ENCODE measurements around the gene TMEM91. TPM values are rescaled to one million over a fixed set of nuclear protein-coding genes. Genes with fewer than 3 reads are reported as not detected.

TMEM91 gene
- polyA plus RNA-seq, 1 donor from 2014 or later, result 24.4 TPM

DNA sequence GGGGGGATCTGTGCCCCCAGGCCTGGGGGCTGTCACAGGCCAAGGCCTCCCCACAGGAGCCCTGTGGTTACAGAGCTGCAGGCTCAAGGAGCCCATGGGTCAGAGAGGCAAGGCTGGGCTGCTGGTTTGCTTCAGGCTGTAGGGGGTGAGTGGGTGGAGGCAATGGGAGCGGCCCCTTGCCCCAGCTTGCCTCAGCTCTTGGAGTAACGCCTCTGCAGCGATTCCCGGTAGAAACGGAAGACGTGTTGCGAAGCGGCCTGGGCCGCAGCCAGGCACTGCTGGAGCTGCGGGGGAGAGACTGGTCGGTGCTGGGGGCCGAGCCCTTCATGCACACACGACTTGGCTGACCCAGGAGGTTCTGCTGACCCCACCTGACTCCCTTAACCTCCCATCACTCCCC, 10.1 kb downstream of the TMEM91 start:
- H3K27me3 ChIP-seq (ENCODE audit: insufficient read depth, low read depth, low read length), result no peaks in the 10 kb centered on the region
- no peaks in the 10 kb centered on the region for H3K79me2 ChIP-seq (replicated peaks; ENCODE audit: insufficient read depth, low read length)
- TF ChIP-seq SMC3 (conservative IDR thresholded peaks at IDR 0.05; ENCODE audit: poor library complexity) (no peak), RAD21 (conservative IDR thresholded peaks at IDR 0.05) (no peak), MXI1 (conservative IDR thresholded peaks at IDR 0.05; ENCODE audit: poor library complexity, severe bottlenecking) (no peak)
- TF ChIP-seq, protein P1, sequence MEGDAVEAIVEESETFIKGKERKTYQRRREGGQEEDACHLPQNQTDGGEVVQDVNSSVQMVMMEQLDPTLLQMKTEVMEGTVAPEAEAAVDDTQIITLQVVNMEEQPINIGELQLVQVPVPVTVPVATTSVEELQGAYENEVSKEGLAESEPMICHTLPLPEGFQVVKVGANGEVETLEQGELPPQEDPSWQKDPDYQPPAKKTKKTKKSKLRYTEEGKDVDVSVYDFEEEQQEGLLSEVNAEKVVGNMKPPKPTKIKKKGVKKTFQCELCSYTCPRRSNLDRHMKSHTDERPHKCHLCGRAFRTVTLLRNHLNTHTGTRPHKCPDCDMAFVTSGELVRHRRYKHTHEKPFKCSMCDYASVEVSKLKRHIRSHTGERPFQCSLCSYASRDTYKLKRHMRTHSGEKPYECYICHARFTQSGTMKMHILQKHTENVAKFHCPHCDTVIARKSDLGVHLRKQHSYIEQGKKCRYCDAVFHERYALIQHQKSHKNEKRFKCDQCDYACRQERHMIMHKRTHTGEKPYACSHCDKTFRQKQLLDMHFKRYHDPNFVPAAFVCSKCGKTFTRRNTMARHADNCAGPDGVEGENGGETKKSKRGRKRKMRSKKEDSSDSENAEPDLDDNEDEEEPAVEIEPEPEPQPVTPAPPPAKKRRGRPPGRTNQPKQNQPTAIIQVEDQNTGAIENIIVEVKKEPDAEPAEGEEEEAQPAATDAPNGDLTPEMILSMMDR (IDR thresholded peaks at IDR 0.05; ENCODE audit: poor library complexity, severe bottlenecking), result no peak
- TF ChIP-seq, protein P2, sequence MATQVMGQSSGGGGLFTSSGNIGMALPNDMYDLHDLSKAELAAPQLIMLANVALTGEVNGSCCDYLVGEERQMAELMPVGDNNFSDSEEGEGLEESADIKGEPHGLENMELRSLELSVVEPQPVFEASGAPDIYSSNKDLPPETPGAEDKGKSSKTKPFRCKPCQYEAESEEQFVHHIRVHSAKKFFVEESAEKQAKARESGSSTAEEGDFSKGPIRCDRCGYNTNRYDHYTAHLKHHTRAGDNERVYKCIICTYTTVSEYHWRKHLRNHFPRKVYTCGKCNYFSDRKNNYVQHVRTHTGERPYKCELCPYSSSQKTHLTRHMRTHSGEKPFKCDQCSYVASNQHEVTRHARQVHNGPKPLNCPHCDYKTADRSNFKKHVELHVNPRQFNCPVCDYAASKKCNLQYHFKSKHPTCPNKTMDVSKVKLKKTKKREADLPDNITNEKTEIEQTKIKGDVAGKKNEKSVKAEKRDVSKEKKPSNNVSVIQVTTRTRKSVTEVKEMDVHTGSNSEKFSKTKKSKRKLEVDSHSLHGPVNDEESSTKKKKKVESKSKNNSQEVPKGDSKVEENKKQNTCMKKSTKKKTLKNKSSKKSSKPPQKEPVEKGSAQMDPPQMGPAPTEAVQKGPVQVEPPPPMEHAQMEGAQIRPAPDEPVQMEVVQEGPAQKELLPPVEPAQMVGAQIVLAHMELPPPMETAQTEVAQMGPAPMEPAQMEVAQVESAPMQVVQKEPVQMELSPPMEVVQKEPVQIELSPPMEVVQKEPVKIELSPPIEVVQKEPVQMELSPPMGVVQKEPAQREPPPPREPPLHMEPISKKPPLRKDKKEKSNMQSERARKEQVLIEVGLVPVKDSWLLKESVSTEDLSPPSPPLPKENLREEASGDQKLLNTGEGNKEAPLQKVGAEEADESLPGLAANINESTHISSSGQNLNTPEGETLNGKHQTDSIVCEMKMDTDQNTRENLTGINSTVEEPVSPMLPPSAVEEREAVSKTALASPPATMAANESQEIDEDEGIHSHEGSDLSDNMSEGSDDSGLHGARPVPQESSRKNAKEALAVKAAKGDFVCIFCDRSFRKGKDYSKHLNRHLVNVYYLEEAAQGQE (IDR thresholded peaks at IDR 0.05; ENCODE audit: borderline replicate concordance), result no peak
- no peak overlapping the region for H2AFZ ChIP-seq (ENCODE audit: low read depth, low read length)
- no peaks in the 10 kb centered on the region for H3K36me3 ChIP-seq (ENCODE audit: insufficient read depth, low read length)
- no peak overlapping the region for H3K4me3 ChIP-seq (ENCODE audit: low read length)
- H3K4me2 ChIP-seq (ENCODE audit: low read length), result no peak overlapping the region
- H3K27ac ChIP-seq (ENCODE audit: low read length), result no peak overlapping the region
- no peaks in the 10 kb centered on the region for H3K9me3 ChIP-seq (ENCODE audit: low read length)
- no peaks in the 10 kb centered on the region for H3K9me2 ChIP-seq (ENCODE audit: insufficient read depth, low read length)
- H3F3A ChIP-seq (ENCODE audit: insufficient read depth, low read length, poor library complexity, severe bottlenecking), result no peaks in the 10 kb centered on the region
- no peak overlapping the region for H3K9ac ChIP-seq (ENCODE audit: low read length)
- H4K20me1 ChIP-seq (ENCODE audit: insufficient read depth), result no peaks in the 10 kb centered on the region

DNA sequence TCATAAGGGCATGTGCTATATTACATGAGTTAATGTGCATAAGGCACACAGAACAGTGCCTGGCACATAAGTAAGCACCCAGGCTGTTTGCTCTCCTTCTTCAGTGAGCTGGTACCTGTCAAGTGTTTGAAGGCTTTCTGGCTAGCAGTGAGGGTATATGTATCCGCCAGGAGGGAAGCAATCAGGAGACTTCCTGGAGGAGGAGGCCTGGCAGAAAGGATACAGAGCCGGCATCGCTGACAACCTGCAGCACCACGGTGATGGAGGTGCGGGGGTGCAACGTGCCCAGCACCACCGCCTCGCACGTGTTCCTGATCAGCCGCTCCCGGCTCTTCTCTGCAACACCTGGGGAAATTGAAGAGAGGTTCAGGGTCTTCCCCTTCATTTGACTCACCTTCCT, 15.3 kb downstream of the TMEM91 start:
- H3K27ac ChIP-seq (ENCODE audit: low read length), result no peak overlapping the region
- H3F3A ChIP-seq (ENCODE audit: insufficient read depth, low read length, poor library complexity, severe bottlenecking), result no peaks in the 10 kb centered on the region
- no peaks in the 10 kb centered on the region for H3K79me2 ChIP-seq (replicated peaks; ENCODE audit: insufficient read depth, low read length)
- no peak for TF ChIP-seq SMC3 (conservative IDR thresholded peaks at IDR 0.05; ENCODE audit: poor library complexity)
- no peak for TF ChIP-seq TAF1 (IDR thresholded peaks at IDR 0.05; ENCODE audit: low read depth)
- TF ChIP-seq MXI1 (conservative IDR thresholded peaks at IDR 0.05; ENCODE audit: poor library complexity, severe bottlenecking), result no peak
- TF ChIP-seq, protein P1 (IDR thresholded peaks at IDR 0.05; ENCODE audit: poor library complexity, severe bottlenecking), result no peak
- no peak for TF ChIP-seq EZH2 (IDR thresholded peaks at IDR 0.05; ENCODE audit: borderline replicate concordance, insufficient read depth, low read length, poor library complexity, severe bottlenecking)
- no peaks in the 10 kb centered on the region for H4K20me1 ChIP-seq (ENCODE audit: insufficient read depth)
- no peak overlapping the region for H3K4me2 ChIP-seq (ENCODE audit: low read length)
- no peak overlapping the region for H3K4me3 ChIP-seq (ENCODE audit: low read length)
- no peaks in the 10 kb centered on the region for H3K9me3 ChIP-seq (ENCODE audit: low read length)
- H2AFZ ChIP-seq (ENCODE audit: low read depth, low read length), result no peak overlapping the region
- H3K36me3 ChIP-seq (ENCODE audit: insufficient read depth, low read length), result no peaks in the 10 kb centered on the region
- no peaks in the 10 kb centered on the region for H3K9me2 ChIP-seq (ENCODE audit: insufficient read depth, low read length)
- H3K27me3 ChIP-seq (ENCODE audit: insufficient read depth, low read depth, low read length), result no peaks in the 10 kb centered on the region
- no peak overlapping the region for H3K9ac ChIP-seq (ENCODE audit: low read length)

All from neural cell (in vitro differentiated cells).